ENCODE data around the gene ITGBL1.

- TF ChIP-seq CTCF (IDR thresholded peaks at IDR 0.05; ENCODE audit: borderline replicate concordance, extremely low read depth, low read length, poor library complexity, severe bottlenecking) (no peak), EZH2 (IDR thresholded peaks at IDR 0.05; ENCODE audit: borderline replicate concordance, low read depth, low read length, severe bottlenecking) (no peak)
These were observed 168.6 kb downstream of the ITGBL1 start for GRCh38 chr13:101621099-101621498.
